Measurements from ENCODE around the gene EEF1A2.

Gene EEF1A2

DNA sequence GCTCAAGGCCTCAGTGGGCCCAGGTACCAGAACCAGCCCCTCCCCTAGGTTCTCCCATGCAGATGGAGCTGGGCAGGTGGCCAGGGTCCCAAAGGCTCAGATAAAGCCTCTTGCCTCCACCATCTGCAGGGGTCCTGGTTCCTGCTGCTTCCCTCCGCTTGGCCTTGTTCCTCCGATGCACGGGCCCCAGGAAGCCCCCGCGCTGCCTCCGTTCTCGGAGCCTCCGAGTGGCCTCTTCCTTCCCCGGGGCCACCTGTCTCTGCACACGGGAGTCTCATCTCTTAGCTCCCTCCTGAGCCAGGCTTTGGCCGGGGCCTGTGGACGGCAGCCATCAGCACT, 40.2 kb upstream of the EEF1A2 start:
- no peak overlapping the region for H2AFZ ChIP-seq (ENCODE audit: low read length)
- no peaks in the 10 kb centered on the region for H3K9me2 ChIP-seq (ENCODE audit: low read depth, low read length)
- TF ChIP-seq, protein P1, sequence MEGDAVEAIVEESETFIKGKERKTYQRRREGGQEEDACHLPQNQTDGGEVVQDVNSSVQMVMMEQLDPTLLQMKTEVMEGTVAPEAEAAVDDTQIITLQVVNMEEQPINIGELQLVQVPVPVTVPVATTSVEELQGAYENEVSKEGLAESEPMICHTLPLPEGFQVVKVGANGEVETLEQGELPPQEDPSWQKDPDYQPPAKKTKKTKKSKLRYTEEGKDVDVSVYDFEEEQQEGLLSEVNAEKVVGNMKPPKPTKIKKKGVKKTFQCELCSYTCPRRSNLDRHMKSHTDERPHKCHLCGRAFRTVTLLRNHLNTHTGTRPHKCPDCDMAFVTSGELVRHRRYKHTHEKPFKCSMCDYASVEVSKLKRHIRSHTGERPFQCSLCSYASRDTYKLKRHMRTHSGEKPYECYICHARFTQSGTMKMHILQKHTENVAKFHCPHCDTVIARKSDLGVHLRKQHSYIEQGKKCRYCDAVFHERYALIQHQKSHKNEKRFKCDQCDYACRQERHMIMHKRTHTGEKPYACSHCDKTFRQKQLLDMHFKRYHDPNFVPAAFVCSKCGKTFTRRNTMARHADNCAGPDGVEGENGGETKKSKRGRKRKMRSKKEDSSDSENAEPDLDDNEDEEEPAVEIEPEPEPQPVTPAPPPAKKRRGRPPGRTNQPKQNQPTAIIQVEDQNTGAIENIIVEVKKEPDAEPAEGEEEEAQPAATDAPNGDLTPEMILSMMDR (IDR thresholded peaks at IDR 0.05; ENCODE audit: low read length) = no peak
- peaks cover 17% of the 10 kb centered on the region for H3K4me1 ChIP-seq (ENCODE audit: insufficient read depth, low read length, severe bottlenecking)
- no peak overlapping the region for H3K4me2 ChIP-seq (ENCODE audit: low read length)
- no peak overlapping the region for H3K9ac ChIP-seq (ENCODE audit: low read length)
- peaks cover 8% of the 10 kb centered on the region; the same call in 1 of the 2 replicates for H3K27me3 ChIP-seq (ENCODE audit: insufficient read depth, low read length)
- H4K20me1 ChIP-seq (ENCODE audit: insufficient read depth, low read length) = no peaks in the 10 kb centered on the region
- no peak overlapping the region for H3K4me3 ChIP-seq (ENCODE audit: low read depth, low read length, poor library complexity, severe bottlenecking)
- H3F3A ChIP-seq (ENCODE audit: insufficient read depth, low read length) = no peaks in the 10 kb centered on the region
- H3K27ac ChIP-seq (ENCODE audit: low read depth, low read length, poor library complexity, severe bottlenecking) = no peak overlapping the region
- H3K9me3 ChIP-seq (ENCODE audit: low read length) = no peaks in the 10 kb centered on the region
- H3K36me3 ChIP-seq (ENCODE audit: insufficient read depth, low read length) = no peaks in the 10 kb centered on the region
- H3K79me2 ChIP-seq (ENCODE audit: insufficient read depth, low read length) = no peaks in the 10 kb centered on the region

DNA sequence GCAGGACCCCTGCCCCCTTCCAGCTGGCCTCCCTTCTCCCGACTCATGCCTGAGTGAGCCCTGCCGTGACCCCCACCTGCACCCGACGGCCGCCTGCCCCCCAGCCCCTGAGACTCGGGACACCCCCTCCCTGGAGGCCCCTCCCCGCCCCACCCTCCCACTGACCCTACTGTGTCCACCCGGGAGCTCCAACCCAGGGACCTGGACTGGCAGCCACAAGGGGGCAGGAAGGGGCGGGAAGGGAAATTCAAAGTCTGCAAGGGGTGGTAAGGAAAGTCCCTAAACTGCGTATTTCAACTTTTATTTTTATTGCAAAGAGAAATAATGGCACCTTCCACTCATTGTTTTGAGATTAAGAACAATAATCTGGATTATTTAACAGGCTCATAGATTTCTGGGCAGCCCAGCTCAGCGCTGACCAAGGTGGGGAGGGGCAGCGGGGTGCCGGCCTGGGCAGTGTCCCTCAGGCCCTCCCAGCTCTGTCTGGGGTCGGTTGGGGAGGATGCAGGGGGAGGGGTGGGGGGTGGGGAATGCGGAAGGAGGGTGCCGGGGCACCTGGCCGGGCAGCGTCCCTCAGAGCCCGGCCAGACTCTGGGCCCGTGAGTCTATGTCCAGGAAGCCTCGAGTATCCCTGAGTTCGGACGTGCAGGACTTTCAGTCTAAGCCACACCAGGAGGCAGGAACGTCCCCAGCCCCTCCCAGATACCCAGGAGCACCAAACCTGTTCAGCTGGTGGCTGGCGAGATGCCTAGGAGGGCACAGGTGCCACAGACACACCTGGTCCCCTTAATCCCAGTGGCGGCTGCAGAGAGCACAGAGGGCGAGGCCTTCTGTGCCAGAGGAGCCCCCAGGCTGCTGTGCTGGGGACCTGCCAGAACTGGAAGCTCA, 39.6 kb upstream of the EEF1A2 start:
- H3K9me2 ChIP-seq (ENCODE audit: low read depth, low read length) = no peaks in the 10 kb centered on the region
- H3K4me1 ChIP-seq (ENCODE audit: insufficient read depth, low read length, severe bottlenecking) = peaks cover 17% of the 10 kb centered on the region
- no peaks in the 10 kb centered on the region for H3K79me2 ChIP-seq (ENCODE audit: insufficient read depth, low read length)
- no peak overlapping the region for H3K9ac ChIP-seq (ENCODE audit: low read length)
- no peaks in the 10 kb centered on the region for H3K36me3 ChIP-seq (ENCODE audit: insufficient read depth, low read length)
- TF ChIP-seq, protein P1 (IDR thresholded peaks at IDR 0.05; ENCODE audit: low read length) = no peak
- TF ChIP-seq EZH2 (IDR thresholded peaks at IDR 0.05; ENCODE audit: borderline replicate concordance, low read length) = no peak
- no peak overlapping the region for H3K4me3 ChIP-seq (ENCODE audit: low read depth, low read length, poor library complexity, severe bottlenecking)
- H3K9me3 ChIP-seq (ENCODE audit: low read length) = no peaks in the 10 kb centered on the region
- H3K27me3 ChIP-seq (ENCODE audit: insufficient read depth, low read length) = peaks cover 12% of the 10 kb centered on the region; the same call in 1 of the 2 replicates
- H3K4me2 ChIP-seq (ENCODE audit: low read length) = peak overlapping the region; percentile 69; the same call in 1 of the 2 replicates
- H3K27ac ChIP-seq (ENCODE audit: low read depth, low read length, poor library complexity, severe bottlenecking) = no peak overlapping the region
- H4K20me1 ChIP-seq (ENCODE audit: insufficient read depth, low read length) = no peaks in the 10 kb centered on the region
- no peaks in the 10 kb centered on the region for H3F3A ChIP-seq (ENCODE audit: insufficient read depth, low read length)
- no peak overlapping the region for H2AFZ ChIP-seq (ENCODE audit: low read length)

DNA sequence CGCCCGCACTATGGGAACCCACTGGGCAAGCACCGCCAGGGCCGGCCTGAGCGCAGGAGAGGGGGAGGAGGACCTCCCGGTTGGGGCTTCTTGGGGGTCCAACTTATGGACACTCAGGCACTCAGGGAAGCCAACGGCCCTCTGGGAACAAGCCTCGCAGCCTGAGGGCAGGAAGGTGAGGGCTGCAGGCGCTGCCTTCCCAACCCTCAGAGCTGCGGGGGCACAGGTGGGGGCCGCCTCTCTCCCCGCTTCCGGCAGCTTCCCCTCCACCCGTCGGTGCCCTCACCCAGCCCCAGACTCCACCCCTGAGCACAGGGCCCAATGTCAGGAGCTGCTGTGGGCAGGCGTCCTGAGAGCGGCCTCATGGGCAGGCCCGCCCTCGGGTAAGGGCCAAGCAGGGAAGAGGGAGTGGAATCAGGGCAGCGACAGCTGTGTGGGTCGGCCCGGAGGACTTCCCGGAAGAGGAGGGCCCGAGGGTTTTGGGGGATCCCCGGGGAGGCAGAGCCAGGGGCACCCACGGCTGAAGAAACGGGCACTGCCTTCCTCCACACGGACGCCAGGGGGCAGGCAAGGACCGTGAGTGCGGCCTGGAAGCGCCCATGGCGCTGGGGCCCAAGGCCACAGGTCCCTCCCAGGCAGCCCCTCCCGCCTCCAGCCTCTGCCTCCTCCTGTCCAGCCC, 38.8 kb upstream of the EEF1A2 start:
- Histone ChIP-seq H3K4me2 (ENCODE audit: low read length) (peak overlapping the region; percentile 69), H3K9me2 (ENCODE audit: low read depth, low read length) (no peaks in the 10 kb centered on the region), H3K9me3 (ENCODE audit: low read length) (no peaks in the 10 kb centered on the region), H4K20me1 (ENCODE audit: insufficient read depth, low read length) (no peaks in the 10 kb centered on the region), H2AFZ (ENCODE audit: low read length) (no peak overlapping the region), H3K4me1 (ENCODE audit: insufficient read depth, low read length, severe bottlenecking) (peaks cover 17% of the 10 kb centered on the region), H3K27me3 (ENCODE audit: insufficient read depth, low read length) (peaks cover 12% of the 10 kb centered on the region; the same call in 1 of the 2 replicates), H3K27ac (ENCODE audit: low read depth, low read length, poor library complexity, severe bottlenecking) (no peak overlapping the region), H3K9ac (ENCODE audit: low read length) (peak overlapping the region; percentile 64), H3K36me3 (ENCODE audit: insufficient read depth, low read length) (no peaks in the 10 kb centered on the region), H3F3A (ENCODE audit: insufficient read depth, low read length) (no peaks in the 10 kb centered on the region), H3K4me3 (ENCODE audit: low read depth, low read length, poor library complexity, severe bottlenecking) (peak overlapping the region; percentile 60), H3K79me2 (ENCODE audit: insufficient read depth, low read length) (no peaks in the 10 kb centered on the region)
- no peak for TF ChIP-seq EZH2 (IDR thresholded peaks at IDR 0.05; ENCODE audit: borderline replicate concordance, low read length)
- TF ChIP-seq, protein P1 (IDR thresholded peaks at IDR 0.05; ENCODE audit: low read length) = peak; percentile 95

All from OCI-LY1 (cell line).